Measurements from ENCODE around the gene EIF4E. TPM values are rescaled to one million over a fixed set of nuclear protein-coding genes. Genes with fewer than 3 reads are reported as not detected.
"Not testable (repeated sequence)": the region's sequence is repeated elsewhere in the genome, so short reads cannot be mapped to it uniquely, and the experiment has no call there.

The EIF4E gene
- total and polyA plus RNA-seq, 11 donors = 8.3 to 93.2 (median 62.2) TPM

GRCh38 chr4:98833384-98833783, 95.5 kb downstream of the EIF4E start:
- WGBS, 4 donors = 38 to 54% (median 41%) methylated on average over 1 of the region's 1 CpG
- Histone ChIP-seq H3K36me3 (no peaks in the 10 kb centered on the region), H3K27ac (peak overlapping the region in 10 of 12 donors; percentile 53 to 80 (median 66)), H3K4me3 (no peak overlapping the region), H3K4me1 (peaks cover 0 to 6% (median 1%) of the 10 kb centered on the region in 12 donors), H3K27me3 (no peaks in the 10 kb centered on the region), H3K9me3 (no peaks in the 10 kb centered on the region)
- intact Hi-C loops (cut with DNase I) = loop anchor here in 1 of 10 donors (5.0 kb wide), 1 partner anchor 94 kb away; the partner anchor contains the start of gene EIF4E
- TF ChIP-seq POLR2A (IDR thresholded peaks at IDR 0.05) = no peak
- TF ChIP-seq, protein P1, sequence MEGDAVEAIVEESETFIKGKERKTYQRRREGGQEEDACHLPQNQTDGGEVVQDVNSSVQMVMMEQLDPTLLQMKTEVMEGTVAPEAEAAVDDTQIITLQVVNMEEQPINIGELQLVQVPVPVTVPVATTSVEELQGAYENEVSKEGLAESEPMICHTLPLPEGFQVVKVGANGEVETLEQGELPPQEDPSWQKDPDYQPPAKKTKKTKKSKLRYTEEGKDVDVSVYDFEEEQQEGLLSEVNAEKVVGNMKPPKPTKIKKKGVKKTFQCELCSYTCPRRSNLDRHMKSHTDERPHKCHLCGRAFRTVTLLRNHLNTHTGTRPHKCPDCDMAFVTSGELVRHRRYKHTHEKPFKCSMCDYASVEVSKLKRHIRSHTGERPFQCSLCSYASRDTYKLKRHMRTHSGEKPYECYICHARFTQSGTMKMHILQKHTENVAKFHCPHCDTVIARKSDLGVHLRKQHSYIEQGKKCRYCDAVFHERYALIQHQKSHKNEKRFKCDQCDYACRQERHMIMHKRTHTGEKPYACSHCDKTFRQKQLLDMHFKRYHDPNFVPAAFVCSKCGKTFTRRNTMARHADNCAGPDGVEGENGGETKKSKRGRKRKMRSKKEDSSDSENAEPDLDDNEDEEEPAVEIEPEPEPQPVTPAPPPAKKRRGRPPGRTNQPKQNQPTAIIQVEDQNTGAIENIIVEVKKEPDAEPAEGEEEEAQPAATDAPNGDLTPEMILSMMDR (IDR thresholded peaks at IDR 0.05) = no peak
- ATAC-seq = peak; percentile 78 to 95 (median 90)
- peak in 1 of 5 donors; percentile 23 for DNase-seq

- not testable (repeated sequence) for DNase-seq, H3K27me3 ChIP-seq, ATAC-seq, H3K27ac ChIP-seq, H3K9me3 ChIP-seq, H3K36me3 ChIP-seq, H3K4me1 ChIP-seq, H3K4me3 ChIP-seq
- WGBS, 4 donors = 92 to 100% (median 96%) methylated on average over 1 of the region's 1 CpG
- intact Hi-C loops (cut with DNase I) = loop anchor here in 1 of 10 donors (5.0 kb wide), 1 partner anchor 96 kb away; the partner anchor contains the start of gene EIF4E
Observed at GRCh38 chr4:98831036-98831435, 97.9 kb downstream of the EIF4E start.

Other genes with a start within 250 kb of the EIF4E start
- gene METAP1, start 66.6 kb upstream of the EIF4E start, total RNA-seq = 10 to 100 TPM; 51.8 to 71.4 (median 63.6) TPM
- 10 to 100 TPM; 36.9 to 69.7 TPM for gene METAP1, start 66.6 kb upstream of the EIF4E start, polyA plus RNA-seq
- 100 to 1,000 TPM; 122 to 246 (median 145) TPM for gene ADH5, start 159.7 kb upstream of the EIF4E start, total RNA-seq
- gene ADH5, start 159.7 kb upstream of the EIF4E start, polyA plus RNA-seq = 100 to 1,000 TPM; 104 to 135 TPM
- not detected for gene ADH4, start 215.2 kb upstream of the EIF4E start, total RNA-seq
- gene ADH4, start 215.2 kb upstream of the EIF4E start, polyA plus RNA-seq = under 1 TPM in 1 of 2 donors, not detected in 1; 0.12 TPM

Measured in heart left ventricle (tissue), 16 donors.